GM13976 (cell line): ENCODE results near the gene NR5A1.

ENCODE experiments used
- DNase-seq: peaks from one replicate; pipeline ENCODE4 v3.0.0; 2012; ENCODE audit warnings: low spot score
- in situ Hi-C: fragments of 300-500 bp; cut with MboI; formaldehyde crosslinking; loops from one replicate; pipeline ENCODE4 v1.12.0; 2022; ENCODE audit warnings: low sequenced_read_pairs, mixed read lengths, inconsistent platforms; ENCODE audit not compliant: unreplicated experiment
- TF ChIP-seq, protein P1 (sequence below): IDR thresholded peaks from 2 replicates; pipeline ENCODE4 v1.5.1; 2012; ENCODE audit warnings: borderline replicate concordance, mild to moderate bottlenecking; ENCODE audit not compliant: insufficient read depth; ENCODE audit errors: extremely low read depth, missing control alignments, control extremely low read depth

NR5A1 gene

GRCh38 chr9:124479947-124480620, 27.1 kb downstream of the NR5A1 start:
- in situ Hi-C loops: no loop called here
- TF ChIP-seq, protein P1, sequence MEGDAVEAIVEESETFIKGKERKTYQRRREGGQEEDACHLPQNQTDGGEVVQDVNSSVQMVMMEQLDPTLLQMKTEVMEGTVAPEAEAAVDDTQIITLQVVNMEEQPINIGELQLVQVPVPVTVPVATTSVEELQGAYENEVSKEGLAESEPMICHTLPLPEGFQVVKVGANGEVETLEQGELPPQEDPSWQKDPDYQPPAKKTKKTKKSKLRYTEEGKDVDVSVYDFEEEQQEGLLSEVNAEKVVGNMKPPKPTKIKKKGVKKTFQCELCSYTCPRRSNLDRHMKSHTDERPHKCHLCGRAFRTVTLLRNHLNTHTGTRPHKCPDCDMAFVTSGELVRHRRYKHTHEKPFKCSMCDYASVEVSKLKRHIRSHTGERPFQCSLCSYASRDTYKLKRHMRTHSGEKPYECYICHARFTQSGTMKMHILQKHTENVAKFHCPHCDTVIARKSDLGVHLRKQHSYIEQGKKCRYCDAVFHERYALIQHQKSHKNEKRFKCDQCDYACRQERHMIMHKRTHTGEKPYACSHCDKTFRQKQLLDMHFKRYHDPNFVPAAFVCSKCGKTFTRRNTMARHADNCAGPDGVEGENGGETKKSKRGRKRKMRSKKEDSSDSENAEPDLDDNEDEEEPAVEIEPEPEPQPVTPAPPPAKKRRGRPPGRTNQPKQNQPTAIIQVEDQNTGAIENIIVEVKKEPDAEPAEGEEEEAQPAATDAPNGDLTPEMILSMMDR: no peak
- no peak for DNase-seq

DNA sequence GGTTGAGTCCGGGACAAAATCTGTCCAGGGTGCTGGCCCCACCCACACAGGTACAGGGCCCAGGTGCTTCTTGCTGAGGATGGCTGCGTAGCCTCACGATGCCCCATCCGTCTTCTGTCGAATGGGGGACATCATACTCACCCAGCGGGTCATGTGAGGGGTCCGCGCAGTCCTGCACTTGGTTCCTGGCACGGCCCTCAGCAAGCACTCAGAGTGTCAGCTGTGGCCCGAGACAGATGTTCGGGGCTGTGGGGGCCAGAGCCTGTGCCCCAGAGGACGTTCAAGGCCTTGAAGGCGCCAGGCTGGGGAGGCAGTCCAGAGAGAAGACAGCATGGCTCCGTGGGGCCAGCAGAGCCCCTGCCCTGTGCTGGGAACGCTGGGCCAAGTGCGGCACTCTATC, 27.8 kb downstream of the NR5A1 start:
- in situ Hi-C loops: no loop called here
- DNase-seq: no peak
- TF ChIP-seq, protein P1: no peak

DNA sequence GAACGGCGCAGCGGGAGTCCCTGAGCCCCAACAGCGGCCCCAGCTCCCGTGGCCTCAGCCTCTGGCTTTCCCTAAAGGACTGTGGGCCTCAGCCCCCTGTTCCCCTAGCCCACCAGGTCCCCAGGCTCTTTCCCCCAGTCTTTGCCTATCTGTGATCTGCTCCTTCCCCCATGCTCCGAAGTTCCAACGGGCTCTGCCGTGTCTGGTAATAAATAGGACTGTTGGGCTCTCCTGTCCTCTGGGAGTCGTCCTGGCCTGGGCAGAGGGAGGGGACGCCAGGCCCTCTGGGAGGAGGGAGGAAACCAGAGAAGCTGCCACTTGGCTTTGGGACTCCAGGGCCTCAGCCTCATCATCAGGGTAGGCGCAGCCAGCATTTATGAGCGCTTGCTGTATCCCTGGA, 28.8 kb downstream of the NR5A1 start:
- DNase-seq: no peak
- TF ChIP-seq, protein P1: no peak
- in situ Hi-C loops: no loop called here

- no peak for DNase-seq
- in situ Hi-C loops: no loop called here
- TF ChIP-seq, protein P1: no peak
Measured at GRCh38 chr9:124477648-124478285, 29.4 kb downstream of the NR5A1 start.

DNA sequence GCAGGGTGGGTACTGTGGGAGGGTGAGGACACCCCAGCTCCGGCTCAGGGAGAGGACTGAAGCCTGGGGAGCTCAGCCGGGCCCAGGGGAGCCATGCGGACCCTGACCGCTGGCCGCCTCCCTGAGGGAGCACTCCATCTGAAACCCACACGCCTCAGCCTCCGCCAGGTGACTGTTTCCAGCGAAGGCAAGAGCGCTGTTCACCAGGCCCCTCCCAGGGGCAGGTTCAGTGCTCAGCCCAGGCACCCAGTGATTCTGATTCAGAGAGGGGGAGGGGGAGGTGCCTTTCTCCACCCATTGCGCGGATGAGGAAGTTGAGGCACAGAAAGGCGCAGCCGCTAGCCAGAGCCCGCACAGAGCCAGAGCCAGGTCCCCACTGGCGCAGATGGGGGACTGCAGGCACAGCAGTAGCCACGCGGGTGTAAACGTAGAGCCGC, 30.0 kb downstream of the NR5A1 start:
- no peak for DNase-seq
- TF ChIP-seq, protein P1: no peak
- in situ Hi-C loops: no loop called here

DNA sequence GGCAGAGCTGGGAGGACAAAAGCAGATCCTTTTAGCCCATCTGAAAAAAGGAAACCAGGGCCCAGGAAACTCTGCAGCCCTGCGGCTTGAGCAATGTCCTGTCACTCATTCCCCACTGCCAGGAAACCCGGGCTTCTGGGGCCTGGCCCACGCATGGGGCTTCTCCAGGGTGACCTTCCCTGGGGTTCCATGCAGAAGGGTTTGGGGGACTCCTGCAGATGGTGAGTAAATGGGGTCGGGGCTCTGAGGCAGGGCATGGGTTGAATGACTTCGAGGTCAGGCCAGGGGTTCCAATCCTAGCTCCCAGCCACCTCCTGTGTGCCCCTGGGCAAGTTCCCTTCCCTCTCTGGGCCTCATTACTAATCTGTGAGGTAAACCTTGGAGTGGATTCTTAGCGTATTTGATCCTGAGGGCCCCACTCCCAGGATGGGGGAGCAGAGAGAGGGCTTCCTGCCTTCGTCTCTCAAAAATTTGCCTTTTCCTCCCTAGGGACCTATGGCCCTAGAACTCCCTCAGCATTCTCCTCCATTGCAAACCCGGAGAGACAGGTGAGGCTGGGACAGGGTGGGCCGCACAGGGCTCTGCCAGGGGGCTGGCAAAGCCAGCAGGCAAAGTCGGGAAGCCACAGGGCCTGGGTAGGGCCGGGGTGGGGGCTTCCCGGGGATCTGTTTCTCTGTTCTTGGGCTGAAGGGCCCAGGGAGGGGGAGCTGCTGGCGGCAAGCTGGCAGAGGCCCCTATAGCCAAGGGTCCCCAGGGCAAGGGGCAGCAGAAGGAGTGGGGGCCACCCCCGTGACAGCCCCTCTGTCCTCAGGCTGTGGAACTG, 31.1 kb downstream of the NR5A1 start:
- in situ Hi-C loops: no loop called here
- DNase-seq: no peak
- TF ChIP-seq, protein P1: no peak
